ENCODE measurements around the gene PFDN1.
A peak's percentile ranks its signal among the peaks of the same experiment; 100 is the strongest.
"Not testable (repeated sequence)": the region's sequence is repeated elsewhere in the genome, so short reads cannot be mapped to it uniquely, and the experiment has no call there.

PFDN1 gene

DNA sequence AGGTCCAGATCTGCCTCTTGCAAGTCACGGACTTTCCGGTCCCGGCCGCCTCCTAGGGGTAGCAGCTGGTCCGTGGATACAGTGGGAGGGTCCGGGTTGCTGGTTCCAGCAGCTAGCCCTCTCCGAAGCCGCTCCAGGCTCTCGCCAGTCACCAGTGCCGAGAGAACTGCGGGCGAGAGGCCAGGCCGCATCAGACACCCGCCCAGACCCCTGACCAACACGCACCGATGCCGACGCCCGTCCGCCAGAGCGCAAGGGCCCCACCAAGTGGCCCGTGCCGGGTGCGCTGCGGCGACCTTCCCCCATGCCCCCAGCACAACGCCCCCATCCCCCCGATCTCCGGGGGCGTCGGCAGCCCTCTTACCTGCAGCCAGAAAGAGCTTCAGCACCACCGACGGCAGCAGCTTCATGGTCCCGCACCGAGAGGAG lies 43.0 kb upstream of the PFDN1 start:
- peak; percentile 68 to 70 for DNase-seq (ENCODE audit: low read depth in 2 of 2)
- H3K4me3 ChIP-seq (replicated peaks in 1 of 2; ENCODE audit: low read depth in 2 of 2, low read length in 2 of 2), result peak overlapping the region; percentile 68 to 77
- TF ChIP-seq, protein P1, sequence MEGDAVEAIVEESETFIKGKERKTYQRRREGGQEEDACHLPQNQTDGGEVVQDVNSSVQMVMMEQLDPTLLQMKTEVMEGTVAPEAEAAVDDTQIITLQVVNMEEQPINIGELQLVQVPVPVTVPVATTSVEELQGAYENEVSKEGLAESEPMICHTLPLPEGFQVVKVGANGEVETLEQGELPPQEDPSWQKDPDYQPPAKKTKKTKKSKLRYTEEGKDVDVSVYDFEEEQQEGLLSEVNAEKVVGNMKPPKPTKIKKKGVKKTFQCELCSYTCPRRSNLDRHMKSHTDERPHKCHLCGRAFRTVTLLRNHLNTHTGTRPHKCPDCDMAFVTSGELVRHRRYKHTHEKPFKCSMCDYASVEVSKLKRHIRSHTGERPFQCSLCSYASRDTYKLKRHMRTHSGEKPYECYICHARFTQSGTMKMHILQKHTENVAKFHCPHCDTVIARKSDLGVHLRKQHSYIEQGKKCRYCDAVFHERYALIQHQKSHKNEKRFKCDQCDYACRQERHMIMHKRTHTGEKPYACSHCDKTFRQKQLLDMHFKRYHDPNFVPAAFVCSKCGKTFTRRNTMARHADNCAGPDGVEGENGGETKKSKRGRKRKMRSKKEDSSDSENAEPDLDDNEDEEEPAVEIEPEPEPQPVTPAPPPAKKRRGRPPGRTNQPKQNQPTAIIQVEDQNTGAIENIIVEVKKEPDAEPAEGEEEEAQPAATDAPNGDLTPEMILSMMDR (IDR thresholded peaks at IDR 0.05; ENCODE audit: low read depth, low read length), result peak; percentile 52

- H3K4me3 ChIP-seq (replicated peaks in 1 of 2; ENCODE audit: low read depth in 2 of 2, low read length in 2 of 2), result peak overlapping the region in 1 of 2 donors; percentile 77
- DNase-seq (ENCODE audit: low read depth in 2 of 2), result peak in 1 of 2 donors; percentile 34
- TF ChIP-seq, protein P1 (IDR thresholded peaks at IDR 0.05; ENCODE audit: low read depth, low read length), result no peak
Measured at GRCh38 chr5:140344683-140345423, 42.0 kb upstream of the PFDN1 start.

GRCh38 chr5:140343849-140344248 lies 40.9 kb upstream of the PFDN1 start:
- not testable (repeated sequence) for DNase-seq (ENCODE audit: low read depth in 2 of 2); H3K4me3 ChIP-seq (replicated peaks in 1 of 2; ENCODE audit: low read depth in 2 of 2, low read length in 2 of 2)

DNA sequence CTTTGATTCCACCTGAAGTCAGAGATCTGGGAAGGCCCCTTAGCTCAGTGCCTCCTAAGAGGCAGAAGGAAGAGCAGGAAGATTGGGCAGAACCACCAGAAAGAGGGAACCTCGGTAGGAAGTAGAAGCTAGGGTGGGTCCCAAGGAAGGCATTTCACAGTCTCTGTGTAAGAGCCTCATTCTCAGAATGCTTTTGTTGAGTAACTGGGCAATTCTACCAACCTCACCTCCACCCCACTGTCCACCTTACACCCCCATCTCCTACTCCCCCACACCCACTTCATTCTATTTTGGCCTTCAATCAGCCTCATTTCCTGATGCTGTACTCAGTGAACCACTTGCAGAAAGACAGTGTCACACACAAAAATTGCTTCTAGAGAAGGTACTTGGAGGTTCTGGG lies 40.0 kb upstream of the PFDN1 start:
- TF ChIP-seq, protein P1 (IDR thresholded peaks at IDR 0.05; ENCODE audit: low read depth, low read length), result no peak
- H3K4me3 ChIP-seq (replicated peaks in 1 of 2; ENCODE audit: low read depth in 2 of 2, low read length in 2 of 2), result no peak overlapping the region
- no peak for DNase-seq (ENCODE audit: low read depth in 2 of 2)

DNA sequence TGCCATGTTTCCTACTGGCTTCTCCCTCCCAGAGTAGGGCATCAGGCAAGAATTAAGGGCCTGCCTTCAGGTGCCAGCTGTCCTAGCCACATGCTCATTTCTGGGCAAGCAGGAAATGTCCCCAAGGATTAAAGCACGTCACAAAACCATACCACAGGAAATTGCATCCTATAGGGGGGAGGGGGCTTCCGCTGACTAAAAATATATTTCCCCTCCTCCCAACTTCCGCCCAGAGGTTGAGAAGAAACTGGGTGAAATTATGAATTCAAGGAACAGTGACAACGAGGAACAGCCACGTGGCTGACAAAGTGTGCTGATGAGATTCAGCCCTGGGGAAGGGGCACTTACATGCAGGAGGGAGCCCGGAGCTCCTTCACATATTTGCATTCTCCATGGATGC lies 39.4 kb upstream of the PFDN1 start:
- no peak overlapping the region for H3K4me3 ChIP-seq (replicated peaks in 1 of 2; ENCODE audit: low read depth in 2 of 2, low read length in 2 of 2)
- no peak for DNase-seq (ENCODE audit: low read depth in 2 of 2)

DNA sequence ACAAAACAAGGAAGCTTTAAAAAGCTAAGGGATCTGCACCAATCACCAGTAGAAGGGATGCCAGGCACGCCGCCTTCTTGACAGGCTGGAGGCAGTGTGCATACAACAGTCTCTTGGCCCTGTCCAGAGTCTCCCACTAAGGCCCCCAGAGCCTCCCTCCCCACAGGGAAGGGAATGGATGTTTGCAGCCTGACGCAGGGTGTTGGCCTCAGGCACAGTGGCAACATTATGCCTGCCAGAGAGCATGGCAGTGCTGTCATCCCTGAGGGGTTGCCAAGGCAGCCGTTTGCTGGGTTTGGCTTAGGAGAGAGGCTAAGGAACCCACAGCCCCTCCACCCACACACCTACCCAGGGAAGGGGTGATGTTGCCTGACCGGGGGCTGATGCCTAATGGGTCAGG lies 38.7 kb upstream of the PFDN1 start:
- H3K4me3 ChIP-seq (replicated peaks in 1 of 2; ENCODE audit: low read depth in 2 of 2, low read length in 2 of 2), result no peak overlapping the region
- TF ChIP-seq, protein P1 (IDR thresholded peaks at IDR 0.05; ENCODE audit: low read depth, low read length), result no peak
- DNase-seq (ENCODE audit: low read depth in 2 of 2), result no peak

More for the DNA sequence above, 39.4 kb upstream of the PFDN1 start:
- TF ChIP-seq, protein P1 (IDR thresholded peaks at IDR 0.05; ENCODE audit: low read depth, low read length), result no peak

DNA sequence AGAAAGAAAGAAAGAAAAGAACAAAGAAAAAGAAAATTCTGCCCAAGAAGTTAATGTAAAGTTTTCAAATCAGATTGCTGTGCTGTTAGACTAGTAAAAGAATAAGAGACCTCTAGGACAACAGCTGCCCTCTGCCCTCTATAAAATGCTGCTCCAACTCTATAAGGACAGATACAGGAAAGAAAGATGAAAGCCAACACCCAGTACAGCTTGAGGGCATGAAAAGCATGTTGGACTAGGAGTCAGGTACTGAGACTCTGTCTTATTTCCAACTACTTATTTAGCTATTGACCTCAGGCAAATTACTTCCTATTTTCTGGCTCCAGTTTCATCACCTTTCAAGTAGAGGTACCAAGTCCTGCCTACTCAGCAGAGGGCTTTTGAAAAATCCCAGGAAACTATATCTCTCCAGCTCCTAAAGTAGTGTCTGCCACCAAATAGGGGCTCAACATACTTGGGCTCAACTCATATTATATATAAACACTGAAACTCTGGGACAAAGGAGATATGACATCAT lies 37.8 kb upstream of the PFDN1 start:
- no peak overlapping the region for H3K4me3 ChIP-seq (replicated peaks in 1 of 2; ENCODE audit: low read depth in 2 of 2, low read length in 2 of 2)
- DNase-seq (ENCODE audit: low read depth in 2 of 2), result no peak

More for the DNA sequence above, 37.8 kb upstream of the PFDN1 start:
- TF ChIP-seq, protein P1 (IDR thresholded peaks at IDR 0.05; ENCODE audit: low read depth, low read length), result no peak
